ENCODE measurements around the gene NACC2. TPM values are rescaled to one million over a fixed set of nuclear protein-coding genes. Genes with fewer than 3 reads are reported as not detected.

The NACC2 gene
- total and polyA plus RNA-seq, 10 of the 15 experiments (the other 5 are each of a cell fraction or from before 2014, with no cell fraction given), result 0.66 to 14.7 (median 3.5) TPM

GRCh38 chr9:135990468-135991429 lies 104.3 kb downstream of the NACC2 start:
- ChIA-PET CTCF (no interaction called here), RAD21 (ENCODE audit: unreplicated experiment) (interaction anchor here (0.6 kb wide), 1 partner anchor 98 kb away, joined by 3 read pairs; no protein-coding TSS in a partner anchor), SMC1A (ENCODE audit: uncharacterized antibody, unreplicated experiment) (no interaction called here), POLR2A (no interaction called here)
- in situ Hi-C loops (cut with MboI) (no loop called here), intact Hi-C loops (cut with micrococcal nuclease; ENCODE audit: unreplicated experiment) (no loop called here)
- Histone ChIP-seq H2AFZ (ENCODE audit: control insufficient read depth, low read depth, low read length) (no peak overlapping the region), H3K9ac (ENCODE audit: control insufficient read depth, insufficient read depth, low read length) (no peak overlapping the region), H3K27ac (ENCODE audit: control insufficient read depth, insufficient read depth) (no peak overlapping the region), H3K36me3 (ENCODE audit: control insufficient read depth in 2 of 2, insufficient read depth in 2 of 2, low read length in 1 of 2) (no peaks in the 10 kb centered on the region), H4K20me1 (ENCODE audit: control insufficient read depth, insufficient read depth) (no peaks in the 10 kb centered on the region), H3K4me3 (no peak overlapping the region), H3K4me2 (ENCODE audit: control insufficient read depth, insufficient read depth) (no peak overlapping the region), H3K9me3 (replicated peaks; ENCODE audit: control insufficient read depth, insufficient read depth, low read length) (no peaks in the 10 kb centered on the region), H3K27me3 (replicated peaks in 1 of 2; ENCODE audit: control insufficient read depth in 2 of 2, insufficient read depth in 2 of 2, low read length in 1 of 2) (no peaks in the 10 kb centered on the region; a peak in 1 of 4 replicates), H3K4me1 (ENCODE audit: control insufficient read depth, insufficient read depth, low read length) (peaks cover 6% of the 10 kb centered on the region), H3K79me2 (ENCODE audit: control insufficient read depth, insufficient read depth, low read length) (no peaks in the 10 kb centered on the region)
- 36% methylated on average over 15 of the region's 21 CpGs for WGBS (ENCODE audit: insufficient coverage, insufficient replicate concordance, low lambda C conversion rate, missing lambda C conversion rate)
- TF ChIP-seq ZBTB4 (CRISPR knock-in tag; IDR thresholded peaks at IDR 0.05) (no peak), SREBF1 (IDR thresholded peaks at IDR 0.05; ENCODE audit: low read length) (no peak), TCF3 (IDR thresholded peaks at IDR 0.05; ENCODE audit: borderline replicate concordance, insufficient read depth, low read depth, low read length) (no peak), PKNOX1 (IDR thresholded peaks at IDR 0.05) (no peak)
- FAIRE-seq, result peak; percentile 13
- no peak for DNase-seq (ENCODE audit: low read depth, low spot score)
- BruUV-seq (replicated peaks), result no TSS peak
- ATAC-seq, result peak; percentile 31

All from GM12878 (cell line).